Activated CD4-positive, CD25-positive, alpha-beta regulatory T cell treated with anti-CD3 and anti-CD28 coated beads, Interleukin-2, amount 50 U/mL, for 16 hours (primary cell): ENCODE results near the gene TBCK.
"Not testable (repeated sequence)": the region's sequence is repeated elsewhere in the genome, so short reads cannot be mapped to it uniquely, and the experiment has no call there.

Source experiments
- DNase-seq: peaks from one replicate; pipeline ENCODE4 v3.0.0-alpha.2; 2020; ENCODE audit warnings: low read depth, low spot score

The TBCK gene

GRCh38 chr4:106231931-106232330 lies 84.1 kb downstream of the TBCK start:
- DNase-seq, result no peak

GRCh38 chr4:106222548-106222947 lies 93.5 kb downstream of the TBCK start:
- no peak for DNase-seq

- not testable (repeated sequence) for DNase-seq
Measured at GRCh38 chr4:106213291-106213690, 102.7 kb downstream of the TBCK start.

- DNase-seq, result no peak
Measured at GRCh38 chr4:106210021-106210420, 106.0 kb downstream of the TBCK start.

- DNase-seq, result no peak
Measured at GRCh38 chr4:106208481-106209460, 107.2 kb downstream of the TBCK start.

GRCh38 chr4:106201373-106201772 lies 114.6 kb downstream of the TBCK start:
- no peak for DNase-seq

GRCh38 chr4:106195435-106195950 lies 120.5 kb downstream of the TBCK start:
- DNase-seq, result no peak

GRCh38 chr4:106194801-106195200 lies 121.2 kb downstream of the TBCK start:
- DNase-seq, result no peak

GRCh38 chr4:106192131-106192530 lies 123.9 kb downstream of the TBCK start:
- no peak for DNase-seq

- DNase-seq, result no peak
Measured at GRCh38 chr4:106186201-106186600, 129.8 kb downstream of the TBCK start.

- DNase-seq, result no peak
Measured at GRCh38 chr4:106183551-106183950, 132.5 kb downstream of the TBCK start.

- no peak for DNase-seq
Measured at GRCh38 chr4:106172861-106173260, 143.1 kb downstream of the TBCK start.

GRCh38 chr4:106165351-106166010 lies 150.5 kb downstream of the TBCK start:
- DNase-seq, result no peak

GRCh38 chr4:106162278-106162677 lies 153.7 kb downstream of the TBCK start:
- DNase-seq, result no peak

GRCh38 chr4:106160560-106160959 lies 155.4 kb downstream of the TBCK start:
- no peak for DNase-seq

- no peak for DNase-seq
Measured at GRCh38 chr4:106149911-106150310, 166.1 kb downstream of the TBCK start.

GRCh38 chr4:106149026-106149425 lies 167.0 kb downstream of the TBCK start:
- no peak for DNase-seq

GRCh38 chr4:106142616-106143127 lies 173.3 kb downstream of the TBCK start:
- DNase-seq, result no peak

GRCh38 chr4:106140601-106141000 lies 175.4 kb downstream of the TBCK start:
- DNase-seq, result no peak

- DNase-seq, result no peak
Measured at GRCh38 chr4:106136777-106137331, 179.2 kb downstream of the TBCK start.

GRCh38 chr4:106132045-106132444 lies 184.0 kb downstream of the TBCK start:
- no peak for DNase-seq

GRCh38 chr4:106126062-106126461 lies 189.9 kb downstream of the TBCK start:
- no peak for DNase-seq
